Gastroesophageal sphincter (tissue), 4 donors: ENCODE data around the gene STAC2. TPM values are rescaled to one million over a fixed set of nuclear protein-coding genes. Genes with fewer than 3 reads are reported as not detected.
A peak's percentile ranks its signal among the peaks of the same experiment; 100 is the strongest.

Source experiments
- ATAC-seq: fragments of 150-250 bp; one replicate; pipeline ENCODE4 v1.9.1; 2016; ENCODE audit warnings: mild to moderate bottlenecking, moderate library complexity
- H3K27ac ChIP-seq, 4 donors: fragments of 200-600 bp; sonication (generic) in 3 of 4; 1 replicate in 3 of 4; 2 replicates in 1 of 4; pipeline ENCODE4 v1.5.1; 2016 to 2019
- H3K27me3 ChIP-seq: fragments of 200-600 bp; sonication (generic); one replicate; pipeline ENCODE4 v1.5.1; 2019
- H3K36me3 ChIP-seq, 2 donors: fragments of 200-600 bp; sonication (generic); one replicate each; pipeline ENCODE4 v1.5.1; 2019; ENCODE audit warnings: control low read depth in 1 of 2
- H3K4me1 ChIP-seq, 3 donors: fragments of 200-600 bp; sonication (generic); 1 replicate in 2 of 3; 2 replicates in 1 of 3; pipeline ENCODE4 v1.5.1; 2016 to 2019; ENCODE audit warnings: control low read depth in 2 of 3
- H3K4me3 ChIP-seq, 2 donors: fragments of 200-600 bp; sonication (generic); one replicate each; pipeline ENCODE4 v1.5.1; 2019; ENCODE audit warnings: mild to moderate bottlenecking in 1 of 2, moderate library complexity in 1 of 2
- H3K9me3 ChIP-seq, 3 donors: fragments of 200-600 bp; sonication (generic); one replicate each; pipeline ENCODE4 v1.5.1; 2017 to 2019; ENCODE audit warnings: control low read depth in 2 of 3
- EP300 ChIP-seq: sonication (generic); formaldehyde crosslinking; IDR thresholded peaks from one replicate; pipeline ENCODE4 v1.6.1; 2017; ENCODE audit warnings: antibody characterized with exemption, mild to moderate bottlenecking
- POLR2A ChIP-seq, 2 donors: fragments of 450-650 bp; IDR thresholded peaks; one replicate each; pipeline ENCODE4 v1.6.1; 2017; ENCODE audit warnings: antibody characterized with exemption in 2 of 2, mild to moderate bottlenecking in 2 of 2, moderate library complexity in 1 of 2
- POLR2AphosphoS5 ChIP-seq: sonication (generic); formaldehyde crosslinking; IDR thresholded peaks from one replicate; pipeline ENCODE4 v1.6.1; 2017; ENCODE audit warnings: antibody characterized with exemption
- WGBS, 2 donors: methylation state at CpG; one replicate each; pipeline ENCODE4 v1.1.5; 2018; ENCODE audit warnings: low coverage in 1 of 2; 5-methylcytosine and 5-hydroxymethylcytosine counted together
- total RNA-seq, 4 donors: library from RNA; depleted of rRNA; stranded (reverse); fragments of >200 nt; gene quantifications; one replicate each; pipeline ENCODE4 v1.1.0, GENCODE V29; 2016
- TF ChIP-seq, protein P1 (sequence below), 4 experiments: fragments of 200-600 bp in 2 of 4; fragments of 450-650 bp in 2 of 4; sonication (generic) in 1 of 4; IDR thresholded peaks; one replicate each; pipeline ENCODE4 v1.5.1; 2017 to 2019; ENCODE audit warnings: antibody characterized with exemption in 4 of 4, mild to moderate bottlenecking in 2 of 4, moderate library complexity in 2 of 4

The STAC2 gene
- total RNA-seq, 4 donors from 2014 or later: 0.13 to 0.57 TPM; not detected in 2

- peak; percentile 78 for ATAC-seq
- no peak for TF ChIP-seq POLR2A (IDR thresholded peaks at IDR 0.05)
- TF ChIP-seq, protein P1, sequence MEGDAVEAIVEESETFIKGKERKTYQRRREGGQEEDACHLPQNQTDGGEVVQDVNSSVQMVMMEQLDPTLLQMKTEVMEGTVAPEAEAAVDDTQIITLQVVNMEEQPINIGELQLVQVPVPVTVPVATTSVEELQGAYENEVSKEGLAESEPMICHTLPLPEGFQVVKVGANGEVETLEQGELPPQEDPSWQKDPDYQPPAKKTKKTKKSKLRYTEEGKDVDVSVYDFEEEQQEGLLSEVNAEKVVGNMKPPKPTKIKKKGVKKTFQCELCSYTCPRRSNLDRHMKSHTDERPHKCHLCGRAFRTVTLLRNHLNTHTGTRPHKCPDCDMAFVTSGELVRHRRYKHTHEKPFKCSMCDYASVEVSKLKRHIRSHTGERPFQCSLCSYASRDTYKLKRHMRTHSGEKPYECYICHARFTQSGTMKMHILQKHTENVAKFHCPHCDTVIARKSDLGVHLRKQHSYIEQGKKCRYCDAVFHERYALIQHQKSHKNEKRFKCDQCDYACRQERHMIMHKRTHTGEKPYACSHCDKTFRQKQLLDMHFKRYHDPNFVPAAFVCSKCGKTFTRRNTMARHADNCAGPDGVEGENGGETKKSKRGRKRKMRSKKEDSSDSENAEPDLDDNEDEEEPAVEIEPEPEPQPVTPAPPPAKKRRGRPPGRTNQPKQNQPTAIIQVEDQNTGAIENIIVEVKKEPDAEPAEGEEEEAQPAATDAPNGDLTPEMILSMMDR (IDR thresholded peaks at IDR 0.05): peak in 3 of 4 experiments; percentile 78 to 85 (median 83)
- no peak overlapping the region for H3K27ac ChIP-seq
- H3K4me3 ChIP-seq: no peak overlapping the region
- H3K4me1 ChIP-seq: peaks cover 0 to 9% (median 0%) of the 10 kb centered on the region in 3 donors
- H3K9me3 ChIP-seq: no peaks in the 10 kb centered on the region
- peaks cover 4% of the 10 kb centered on the region for H3K27me3 ChIP-seq
- H3K36me3 ChIP-seq: peaks cover 0 to 50% of the 10 kb centered on the region in 2 donors
- 5 to 72% methylated on average over 2 to 4 of the region's 35 CpGs for WGBS, 2 donors
These were observed 50.6 kb downstream of the STAC2 start for GRCh38 chr17:39174920-39175694.

GRCh38 chr17:39173526-39174274 lies 52.0 kb downstream of the STAC2 start:
- Histone ChIP-seq H3K27ac (no peak overlapping the region), H3K4me1 (peaks cover 0 to 9% (median 0%) of the 10 kb centered on the region in 3 donors), H3K9me3 (no peaks in the 10 kb centered on the region), H3K36me3 (peaks cover 0 to 36% of the 10 kb centered on the region in 2 donors), H3K27me3 (peaks cover 4% of the 10 kb centered on the region), H3K4me3 (no peak overlapping the region)
- WGBS, 2 donors: 68 to 77% methylated on average over 6 to 10 of the region's 10 CpGs
- TF ChIP-seq POLR2AphosphoS5 (no peak), EP300 (no peak), POLR2A (IDR thresholded peaks at IDR 0.05) (no peak)
- TF ChIP-seq, protein P1 (IDR thresholded peaks at IDR 0.05): no peak
- no peak for ATAC-seq

DNA sequence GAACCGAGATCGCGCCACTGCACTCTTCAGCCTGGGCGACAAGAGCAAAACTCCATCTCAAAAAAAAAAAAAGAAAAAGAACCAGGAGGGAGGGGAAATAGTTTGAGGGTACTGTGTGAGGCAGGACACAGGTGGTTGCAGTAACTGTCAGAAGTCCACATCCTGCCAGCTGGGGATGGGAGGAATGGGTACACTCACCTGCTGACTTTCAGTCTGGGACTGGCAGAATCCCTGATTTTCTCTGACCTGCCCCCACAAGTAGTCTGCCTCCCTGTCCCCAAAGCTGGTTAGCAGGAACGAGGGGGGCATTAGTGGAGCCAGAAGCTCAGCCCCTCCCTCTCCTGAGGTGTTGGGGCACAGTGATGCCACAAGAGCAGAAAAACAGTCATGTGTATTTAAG lies 52.7 kb downstream of the STAC2 start:
- ATAC-seq: no peak
- TF ChIP-seq POLR2A (IDR thresholded peaks at IDR 0.05) (no peak), POLR2AphosphoS5 (no peak), EP300 (no peak)
- TF ChIP-seq, protein P1 (IDR thresholded peaks at IDR 0.05): no peak

GRCh38 chr17:39171933-39172332 lies 53.8 kb downstream of the STAC2 start:
- H3K27ac ChIP-seq: no peak overlapping the region
- WGBS, 2 donors: 67 to 83% methylated on average over 2 to 5 of the region's 5 CpGs
- H3K4me1 ChIP-seq: peaks cover 0 to 15% (median 3%) of the 10 kb centered on the region in 3 donors
- TF ChIP-seq, protein P1 (IDR thresholded peaks at IDR 0.05): no peak
- TF ChIP-seq EP300: no peak
- no peak for TF ChIP-seq POLR2AphosphoS5
- no peak for TF ChIP-seq POLR2A (IDR thresholded peaks at IDR 0.05)
- peaks cover 0 to 4% (median 0%) of the 10 kb centered on the region in 3 donors for H3K9me3 ChIP-seq
- H3K36me3 ChIP-seq: peaks cover 0 to 19% of the 10 kb centered on the region in 2 donors
- no peak for ATAC-seq
- H3K4me3 ChIP-seq: no peak overlapping the region
- peaks cover 4% of the 10 kb centered on the region for H3K27me3 ChIP-seq

More for the DNA sequence above, 52.7 kb downstream of the STAC2 start:
- peaks cover 0 to 4% (median 0%) of the 10 kb centered on the region in 3 donors for H3K9me3 ChIP-seq
- H3K4me1 ChIP-seq: peaks cover 0 to 9% (median 0%) of the 10 kb centered on the region in 3 donors
- 50 to 60% methylated on average over 1 to 5 of the region's 5 CpGs for WGBS, 2 donors
- H3K4me3 ChIP-seq: no peak overlapping the region
- H3K36me3 ChIP-seq: peaks cover 0 to 31% of the 10 kb centered on the region in 2 donors
- peaks cover 4% of the 10 kb centered on the region for H3K27me3 ChIP-seq
- no peak overlapping the region for H3K27ac ChIP-seq
